ENCODE measurements around the gene PTGR1.

GRCh38 chr9:111599092-111599954 lies at the start of gene PTGR1:
- TF ChIP-seq CTCF (IDR thresholded peaks at IDR 0.05; ENCODE audit: extremely low read depth in 1 of 2, insufficient read depth in 1 of 2, low read depth in 1 of 2, low read length in 2 of 2) (no peak), POLR2AphosphoS5 (IDR thresholded peaks at IDR 0.05; ENCODE audit: insufficient read depth, low read depth, low read length) (peak; percentile 71), EZH2 (IDR thresholded peaks at IDR 0.05; ENCODE audit: borderline replicate concordance, low read depth, low read length, severe bottlenecking) (no peak), POLR2A (IDR thresholded peaks at IDR 0.05; ENCODE audit: low read depth, low read length) (peak; percentile 68), MYC (IDR thresholded peaks at IDR 0.05; ENCODE audit: low read depth, low read length) (no peak), JUN (IDR thresholded peaks at IDR 0.05; ENCODE audit: borderline replicate concordance, insufficient read depth, insufficient read length, low read depth) (no peak), MAX (IDR thresholded peaks at IDR 0.05; ENCODE audit: insufficient read depth, insufficient read length) (peak; percentile 63)

Data from endothelial cell of umbilical vein (primary cell).